ENCODE measurements around the gene RNGTT.
A peak's percentile ranks its signal among the peaks of the same experiment; 100 is the strongest.
"Not testable (repeated sequence)": the region's sequence is repeated elsewhere in the genome, so short reads cannot be mapped to it uniquely, and the experiment has no call there.

RNGTT gene

GRCh38 chr6:88908598-88909548 is 54.5 kb downstream of the RNGTT start:
- DNase-seq: no peak

- not testable (repeated sequence) for DNase-seq
Measured at GRCh38 chr6:88907148-88907547, 56.3 kb downstream of the RNGTT start.

GRCh38 chr6:88899569-88900316 is 63.7 kb downstream of the RNGTT start:
- DNase-seq: peak; percentile 21

- no peak for DNase-seq
Measured at GRCh38 chr6:88895911-88896310, 67.5 kb downstream of the RNGTT start.

- no peak for DNase-seq
Measured at GRCh38 chr6:88890860-88891845, 72.3 kb downstream of the RNGTT start.

GRCh38 chr6:88890394-88890793 is 73.0 kb downstream of the RNGTT start:
- no peak for DNase-seq

- no peak for DNase-seq
Measured at GRCh38 chr6:88884361-88884760, 79.1 kb downstream of the RNGTT start.

GRCh38 chr6:88882536-88882935 is 80.9 kb downstream of the RNGTT start:
- DNase-seq: no peak

- no peak for DNase-seq
Measured at GRCh38 chr6:88881451-88881850, 82.0 kb downstream of the RNGTT start.

- DNase-seq: no peak
Measured at GRCh38 chr6:88880021-88880420, 83.4 kb downstream of the RNGTT start.

GRCh38 chr6:88877893-88878292 is 85.5 kb downstream of the RNGTT start:
- DNase-seq: no peak

- DNase-seq: no peak
Measured at GRCh38 chr6:88872962-88873361, 90.5 kb downstream of the RNGTT start.

- no peak for DNase-seq
Measured at GRCh38 chr6:88871498-88871897, 91.9 kb downstream of the RNGTT start.

GRCh38 chr6:88870717-88871330 is 92.6 kb downstream of the RNGTT start:
- peak; percentile 69 for DNase-seq

- DNase-seq: no peak
Measured at GRCh38 chr6:88869263-88870020, 94.0 kb downstream of the RNGTT start.

GRCh38 chr6:88867841-88868731 is 95.3 kb downstream of the RNGTT start:
- no peak for DNase-seq

GRCh38 chr6:88866856-88867255 is 96.6 kb downstream of the RNGTT start:
- DNase-seq: no peak

- peak; percentile 3 for DNase-seq
Measured at GRCh38 chr6:88865275-88865674, 98.1 kb downstream of the RNGTT start.

- DNase-seq: peak; percentile 10
Measured at GRCh38 chr6:88864359-88865054, 98.9 kb downstream of the RNGTT start.

GRCh38 chr6:88860310-88860709 is 103.1 kb downstream of the RNGTT start:
- no peak for DNase-seq

Data from DMS53 (cell line).